HUES6 (cell line): Measurements from ENCODE around the gene NR3C2.

Source experiments
- H3K27ac ChIP-seq: 2 replicates; pipeline ENCODE4 v1.7.0; 2013; ENCODE audit warnings: low read depth, mild to moderate bottlenecking, low read length, inconsistent platforms
- H3K27me3 ChIP-seq: 2 replicates; pipeline ENCODE4 v1.6.1; 2013; ENCODE audit warnings: low read length; ENCODE audit not compliant: control insufficient read depth, insufficient read depth
- H3K36me3 ChIP-seq: 2 replicates; pipeline ENCODE4 v1.6.1; 2013; ENCODE audit warnings: low read length; ENCODE audit not compliant: control insufficient read depth, insufficient read depth
- H3K4me1 ChIP-seq: 2 replicates; pipeline ENCODE4 v1.6.1; 2013; ENCODE audit warnings: low read length; ENCODE audit not compliant: control insufficient read depth, insufficient read depth
- H3K4me3 ChIP-seq: 2 replicates; pipeline ENCODE4 v1.5.1; 2013; ENCODE audit warnings: low read depth, low read length
- H3K9ac ChIP-seq: one replicate; pipeline ENCODE4 v1.6.1; 2013; ENCODE audit warnings: mild to moderate bottlenecking, low read length
- H3K9me3 ChIP-seq: 2 replicates; pipeline ENCODE4 v1.6.1; 2013; ENCODE audit warnings: low read depth, low read length; ENCODE audit not compliant: control insufficient read depth, insufficient read depth

NR3C2 gene

DNA sequence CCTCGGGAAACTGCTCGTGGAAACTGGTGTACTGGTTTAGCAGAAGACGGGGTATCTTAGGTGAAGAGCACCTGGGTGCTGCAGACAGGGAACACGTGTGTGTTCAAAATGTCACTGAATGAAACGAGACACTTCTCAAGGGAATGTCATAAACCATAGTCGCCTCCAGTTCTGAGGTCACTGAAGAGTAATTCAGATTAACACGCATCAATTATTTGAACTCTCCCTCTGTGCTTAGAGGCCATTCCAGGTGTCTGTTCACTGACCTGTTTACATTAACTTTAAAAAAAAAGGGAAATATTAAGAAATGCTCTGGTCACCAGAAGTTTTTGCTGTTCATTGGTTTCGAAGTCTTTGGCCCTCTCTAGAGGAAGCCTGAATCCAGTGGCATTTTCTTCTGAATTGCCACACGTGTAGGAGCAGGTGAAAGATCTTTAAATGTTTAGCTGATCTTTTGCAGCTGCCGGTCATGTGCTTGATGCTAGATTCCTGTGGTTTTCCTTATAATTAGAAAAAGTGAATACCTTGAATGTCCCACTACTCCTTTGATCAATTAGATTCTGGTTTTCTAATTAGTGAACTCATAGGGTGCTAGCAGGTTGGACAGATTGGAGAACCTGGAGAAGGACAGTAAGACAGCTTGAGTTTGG is 379.8 kb downstream of the NR3C2 start:
- H3K4me1 ChIP-seq = peaks cover 33% of the 10 kb centered on the region
- H3K4me3 ChIP-seq = no peak overlapping the region
- no peaks in the 10 kb centered on the region for H3K36me3 ChIP-seq
- H3K27ac ChIP-seq = no peak overlapping the region
- H3K9ac ChIP-seq = no peak overlapping the region
- H3K27me3 ChIP-seq = no peaks in the 10 kb centered on the region
- H3K9me3 ChIP-seq = no peaks in the 10 kb centered on the region

DNA sequence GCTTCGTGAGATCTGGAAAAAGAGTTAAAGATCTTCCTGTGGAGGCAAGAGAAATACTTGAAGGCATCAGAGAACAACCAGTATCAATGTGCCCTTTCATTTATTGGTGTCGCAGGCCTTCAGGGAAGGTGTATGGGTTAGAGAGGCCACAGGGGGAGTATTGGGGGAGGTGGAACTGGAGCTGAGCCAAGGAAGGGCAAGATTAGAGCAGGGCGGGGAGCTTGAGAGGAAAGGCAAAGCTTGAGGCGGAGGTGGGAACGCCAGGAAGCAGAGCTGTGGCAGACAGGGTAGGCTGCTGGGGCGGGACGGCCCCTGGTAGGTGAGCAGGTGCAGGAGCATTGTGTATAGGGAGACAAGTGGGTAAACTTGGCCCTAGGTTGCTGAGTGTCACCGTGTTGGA is 380.4 kb downstream of the NR3C2 start:
- Histone ChIP-seq H3K27ac (no peak overlapping the region), H3K4me1 (peaks cover 33% of the 10 kb centered on the region), H3K9me3 (no peaks in the 10 kb centered on the region), H3K4me3 (no peak overlapping the region), H3K36me3 (no peaks in the 10 kb centered on the region), H3K27me3 (no peaks in the 10 kb centered on the region), H3K9ac (no peak overlapping the region)

DNA sequence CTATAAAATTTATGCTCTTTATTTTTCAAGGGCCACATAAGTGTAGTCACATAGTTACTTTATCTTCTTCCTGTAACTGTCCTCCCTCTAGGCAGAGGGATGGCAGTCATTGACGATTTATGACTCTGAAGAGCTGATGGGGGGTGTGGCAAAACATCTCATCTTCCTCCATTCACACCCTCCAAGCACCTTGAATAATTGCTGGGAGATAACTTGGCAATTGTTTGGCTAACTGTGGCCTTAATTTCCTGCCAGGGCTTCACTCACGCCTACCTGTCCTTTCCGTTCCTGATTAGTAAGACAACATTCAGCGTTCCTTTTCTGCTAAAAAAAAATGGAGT is 381.1 kb downstream of the NR3C2 start:
- H3K9ac ChIP-seq = no peak overlapping the region
- no peaks in the 10 kb centered on the region for H3K27me3 ChIP-seq
- H3K36me3 ChIP-seq = no peaks in the 10 kb centered on the region
- H3K4me1 ChIP-seq = peaks cover 33% of the 10 kb centered on the region
- H3K9me3 ChIP-seq = no peaks in the 10 kb centered on the region
- no peak overlapping the region for H3K27ac ChIP-seq
- H3K4me3 ChIP-seq = no peak overlapping the region

DNA sequence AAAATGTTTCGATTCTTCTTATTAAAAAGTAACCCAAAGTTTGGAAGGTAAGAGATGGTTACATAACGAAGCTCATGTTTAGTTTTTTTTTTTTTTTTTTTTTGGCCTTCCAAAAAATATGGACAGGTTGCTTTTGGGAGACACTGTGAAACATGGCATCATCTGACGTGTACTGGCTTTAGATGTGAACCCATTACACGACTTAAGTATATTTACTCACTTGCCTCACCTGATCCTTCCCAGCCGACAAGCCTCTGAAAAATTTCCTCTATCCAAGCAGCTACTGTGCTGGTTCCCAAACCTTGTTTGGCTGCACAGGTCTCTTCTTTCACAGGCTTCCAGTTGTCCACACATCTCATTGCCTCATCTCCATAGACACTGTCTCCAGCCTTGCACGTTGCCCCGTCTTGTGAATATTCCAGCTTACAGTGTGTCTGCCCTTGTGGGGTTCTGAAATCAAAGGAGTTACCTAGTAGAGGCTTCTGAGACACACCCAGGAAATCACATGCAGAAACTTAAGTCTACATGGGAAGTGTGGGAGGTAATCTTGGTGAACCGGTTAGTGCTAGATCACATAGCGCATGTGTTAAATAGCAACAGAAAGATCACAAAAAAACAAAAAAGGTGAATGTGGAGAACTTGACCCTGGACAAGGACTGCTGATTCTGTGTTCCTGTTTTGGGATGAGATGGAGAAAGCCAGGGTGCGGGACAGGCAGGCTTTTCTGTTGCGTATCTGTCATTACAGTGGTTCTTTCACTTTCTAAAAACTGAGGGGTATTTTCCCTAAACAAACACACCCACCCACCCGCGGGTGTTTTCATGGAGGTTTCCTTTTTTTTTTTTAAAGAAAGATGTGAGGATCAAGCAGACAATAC is 381.7 kb downstream of the NR3C2 start:
- no peak overlapping the region for H3K4me3 ChIP-seq
- no peaks in the 10 kb centered on the region for H3K9me3 ChIP-seq
- H3K36me3 ChIP-seq = no peaks in the 10 kb centered on the region
- H3K27ac ChIP-seq = no peak overlapping the region
- peaks cover 33% of the 10 kb centered on the region for H3K4me1 ChIP-seq
- no peak overlapping the region for H3K9ac ChIP-seq
- no peaks in the 10 kb centered on the region for H3K27me3 ChIP-seq

DNA sequence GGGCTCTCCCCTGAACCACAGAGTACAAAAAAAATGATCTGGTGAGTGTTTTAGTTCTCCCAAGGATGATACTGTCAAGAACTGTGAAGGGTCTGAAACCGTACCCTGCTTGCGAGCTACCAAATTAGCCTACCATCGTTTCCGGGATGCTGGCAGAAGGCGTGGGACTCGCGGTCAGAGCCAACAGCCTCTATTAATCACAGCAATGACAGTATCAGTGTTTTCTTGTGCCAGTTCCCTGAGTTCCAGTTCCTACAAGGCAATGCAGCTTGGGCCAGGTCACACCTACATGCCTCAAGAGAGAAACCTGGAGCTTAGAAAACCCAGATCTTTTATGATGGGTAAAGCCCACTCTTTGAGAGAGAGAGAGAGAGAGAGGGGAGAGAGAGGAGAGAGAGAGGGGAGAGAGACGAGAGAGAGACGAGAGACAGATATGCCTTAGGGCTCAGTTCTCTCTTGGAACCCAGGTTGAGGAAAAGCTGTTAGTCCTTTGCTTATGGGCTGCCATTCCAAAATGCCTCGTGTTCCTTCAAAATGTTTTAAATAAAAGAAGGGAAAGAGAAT is 382.5 kb downstream of the NR3C2 start:
- no peaks in the 10 kb centered on the region for H3K9me3 ChIP-seq
- H3K27ac ChIP-seq = no peak overlapping the region
- peaks cover 33% of the 10 kb centered on the region for H3K4me1 ChIP-seq
- H3K9ac ChIP-seq = no peak overlapping the region
- H3K4me3 ChIP-seq = no peak overlapping the region
- H3K27me3 ChIP-seq = no peaks in the 10 kb centered on the region
- no peaks in the 10 kb centered on the region for H3K36me3 ChIP-seq

DNA sequence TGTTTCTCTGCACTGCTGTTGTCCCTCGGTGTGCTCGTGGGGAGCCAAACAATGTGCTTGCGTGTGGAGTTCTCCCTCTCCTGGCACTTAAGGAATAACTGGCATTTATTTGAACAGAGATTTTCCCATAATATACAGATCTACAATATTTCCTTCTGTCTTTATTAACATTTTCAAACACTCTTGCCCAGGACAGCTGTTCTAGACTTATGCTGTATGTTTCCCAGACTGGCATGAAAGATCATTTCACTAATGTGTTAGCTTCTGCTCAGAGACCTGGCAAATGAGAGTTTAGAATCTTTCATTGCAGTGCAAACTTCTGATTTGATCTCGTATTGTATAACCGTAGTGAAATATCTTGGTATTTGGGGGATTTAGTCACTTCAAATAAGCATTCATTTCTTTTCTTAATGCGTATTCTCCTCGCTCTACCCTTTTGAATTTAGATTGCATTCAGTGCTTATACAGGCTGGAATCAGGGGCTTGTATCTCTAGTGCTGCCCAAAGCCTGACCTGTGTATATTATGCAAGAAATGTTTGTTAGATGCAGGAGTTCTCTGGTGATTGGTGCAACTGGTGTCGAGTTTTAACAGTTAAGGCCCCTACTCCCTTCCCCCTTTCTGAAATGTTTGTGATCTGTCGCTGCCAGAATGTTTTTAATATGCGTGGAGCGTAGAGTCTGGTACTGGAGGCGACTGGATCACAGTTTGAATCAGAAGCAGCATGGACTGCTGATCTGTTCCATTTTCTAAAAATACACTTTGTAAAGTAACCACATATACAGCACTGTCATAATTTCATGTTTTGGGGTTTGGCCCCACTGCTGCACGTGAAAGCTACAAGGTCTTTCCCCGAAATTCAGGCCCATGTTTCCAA is 384.0 kb downstream of the NR3C2 start:
- no peak overlapping the region for H3K9ac ChIP-seq
- no peak overlapping the region for H3K27ac ChIP-seq
- H3K4me3 ChIP-seq = no peak overlapping the region

DNA sequence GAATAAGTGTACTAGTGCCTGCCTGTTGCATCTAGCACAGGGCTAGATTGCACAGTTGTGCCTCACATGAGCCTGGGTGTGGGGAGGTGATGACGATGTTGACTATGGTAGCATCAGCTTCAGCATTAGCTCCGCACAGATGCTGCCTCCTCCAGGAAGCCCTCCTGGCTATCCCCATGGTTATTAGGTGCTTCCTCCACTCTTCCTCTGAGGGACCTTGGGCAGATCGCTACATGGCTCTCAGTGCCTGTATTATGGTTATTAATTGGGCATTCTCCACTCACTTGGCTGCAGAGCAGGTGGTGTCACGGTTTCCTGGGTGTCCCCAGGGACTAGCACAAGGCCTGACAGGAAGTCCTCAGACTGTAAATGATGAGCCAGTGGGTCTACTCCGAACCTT is 384.7 kb downstream of the NR3C2 start:
- H3K36me3 ChIP-seq = no peaks in the 10 kb centered on the region
- H3K27me3 ChIP-seq = no peaks in the 10 kb centered on the region
- no peak overlapping the region for H3K9ac ChIP-seq
- no peak overlapping the region for H3K4me3 ChIP-seq
- H3K9me3 ChIP-seq = no peaks in the 10 kb centered on the region
- H3K27ac ChIP-seq = no peak overlapping the region
- H3K4me1 ChIP-seq = peaks cover 33% of the 10 kb centered on the region

More for the DNA sequence above, 384.0 kb downstream of the NR3C2 start:
- Histone ChIP-seq H3K9me3 (no peaks in the 10 kb centered on the region), H3K4me1 (peaks cover 33% of the 10 kb centered on the region), H3K36me3 (no peaks in the 10 kb centered on the region), H3K27me3 (no peaks in the 10 kb centered on the region)

DNA sequence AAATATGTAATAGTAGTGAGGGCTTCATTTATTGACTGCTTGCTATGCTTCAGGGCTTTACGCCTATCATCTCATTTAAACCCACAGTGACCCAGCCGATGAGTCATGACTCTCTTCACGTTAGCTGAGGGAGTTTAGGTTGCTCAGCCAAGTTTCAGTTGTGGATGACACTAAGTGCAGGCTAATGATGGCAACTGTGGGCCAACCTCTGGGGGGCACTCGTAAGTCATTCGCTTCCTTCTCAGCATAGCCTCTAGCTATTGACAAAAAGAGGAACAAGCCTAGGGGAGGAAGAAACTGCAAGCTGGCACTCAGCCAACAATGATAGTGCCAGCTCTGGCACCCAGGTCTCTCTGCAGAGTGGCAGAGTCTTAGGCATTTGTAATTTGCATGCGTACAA is 385.3 kb downstream of the NR3C2 start:
- Histone ChIP-seq H3K4me1 (peaks cover 30% of the 10 kb centered on the region), H3K9me3 (no peaks in the 10 kb centered on the region), H3K9ac (no peak overlapping the region), H3K4me3 (no peak overlapping the region), H3K36me3 (no peaks in the 10 kb centered on the region), H3K27ac (no peak overlapping the region), H3K27me3 (no peaks in the 10 kb centered on the region)

DNA sequence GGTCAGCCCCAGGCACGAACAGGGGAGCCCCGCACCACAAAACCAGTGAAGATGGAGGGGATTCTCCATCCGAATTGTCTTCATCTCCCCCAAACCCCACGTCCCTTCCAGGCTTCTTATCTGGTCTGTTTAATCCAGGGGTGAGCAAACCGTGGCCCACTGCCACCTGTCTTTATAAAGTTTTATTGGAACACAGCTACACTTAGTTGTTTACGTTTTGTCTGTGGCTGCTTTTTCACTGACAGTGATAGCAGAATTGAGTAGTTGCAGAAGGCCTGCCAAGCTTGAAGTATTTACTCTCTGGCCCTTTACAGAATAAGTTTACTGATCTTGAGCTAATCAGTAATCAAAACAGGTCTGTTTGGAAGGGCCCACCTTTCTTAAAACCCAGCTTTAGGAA is 386.4 kb downstream of the NR3C2 start:
- H3K9me3 ChIP-seq = no peaks in the 10 kb centered on the region
- no peak overlapping the region for H3K27ac ChIP-seq
- H3K4me1 ChIP-seq = peaks cover 20% of the 10 kb centered on the region
- no peaks in the 10 kb centered on the region for H3K27me3 ChIP-seq
- no peak overlapping the region for H3K9ac ChIP-seq
- no peak overlapping the region for H3K4me3 ChIP-seq
- H3K36me3 ChIP-seq = no peaks in the 10 kb centered on the region

DNA sequence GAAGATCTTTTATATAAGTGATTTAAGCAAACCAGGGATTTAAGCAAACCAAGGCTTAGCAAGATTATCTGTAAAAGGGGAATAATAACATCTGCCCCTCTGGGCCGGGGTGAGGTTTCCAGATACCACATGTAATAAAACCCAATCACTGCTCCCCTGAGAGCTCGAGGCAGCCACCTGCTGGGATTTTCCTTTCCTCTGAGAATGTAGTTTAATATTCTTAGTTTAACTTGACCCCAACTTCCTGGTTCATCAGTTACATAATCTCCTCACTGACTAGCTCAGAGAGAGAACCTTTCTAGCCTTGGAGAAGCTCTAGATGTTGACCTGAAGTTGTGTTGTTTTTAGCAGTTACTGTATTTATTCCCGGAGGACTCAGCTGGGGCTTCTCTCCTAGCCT is 387.9 kb downstream of the NR3C2 start:
- Histone ChIP-seq H3K9me3 (no peaks in the 10 kb centered on the region), H3K9ac (no peak overlapping the region), H3K27me3 (no peaks in the 10 kb centered on the region), H3K36me3 (no peaks in the 10 kb centered on the region), H3K4me3 (no peak overlapping the region), H3K27ac (no peak overlapping the region), H3K4me1 (peaks cover 10% of the 10 kb centered on the region)
